SU-DHL-6 (cell line): ENCODE results near the gene HOXD12.

ENCODE experiments used
- H2AFZ ChIP-seq: fragments of 200-600 bp; sonication (generic); 2 replicates; pipeline ENCODE4 v1.6.1; 2014; ENCODE audit warnings: low read depth, mild to moderate bottlenecking, moderate library complexity, mixed read lengths, antibody characterized with exemption, low read length; ENCODE audit not compliant: severe bottlenecking
- H3F3A ChIP-seq: fragments of 200-600 bp; shearing (Covaris generic); 2 replicates; pipeline ENCODE4 v1.6.0; 2016; ENCODE audit warnings: antibody characterized with exemption, mild to moderate bottlenecking; ENCODE audit not compliant: insufficient read depth
- H3K27ac ChIP-seq: fragments of 200-600 bp; sonication (generic); 2 replicates; pipeline ENCODE4 v1.5.1; 2016; ENCODE audit warnings: low read depth, mild to moderate bottlenecking, low read length, moderate library complexity, mixed read lengths
- H3K27me3 ChIP-seq: fragments of 200-600 bp; sonication (generic), shearing (Covaris generic); 2 replicates; pipeline ENCODE4 v1.6.0; 2014; ENCODE audit warnings: mild to moderate bottlenecking, low read length
- H3K36me3 ChIP-seq: fragments of 200-600 bp; sonication (generic); 2 replicates; pipeline ENCODE4 v1.6.1; 2014; ENCODE audit warnings: mild to moderate bottlenecking, low read length, mixed read lengths
- H3K4me2 ChIP-seq: fragments of 300-600, 200-600 bp; shearing (Covaris generic), sonication (generic); 2 replicates; pipeline ENCODE4 v1.6.0; 2014; ENCODE audit warnings: low read length, low read depth, mild to moderate bottlenecking; ENCODE audit not compliant: poor library complexity, severe bottlenecking
- H3K4me3 ChIP-seq: fragments of 200-600 bp; sonication (generic); 2 replicates; pipeline ENCODE4 v1.5.1; 2014; ENCODE audit warnings: antibody characterized with exemption, low read length, mild to moderate bottlenecking, mixed read lengths; ENCODE audit not compliant: insufficient read depth, poor library complexity, severe bottlenecking
- H3K79me2 ChIP-seq: fragments of 200-600 bp; sonication (generic); 2 replicates; pipeline ENCODE4 v1.6.1; 2014; ENCODE audit warnings: mild to moderate bottlenecking, low read length, moderate library complexity; ENCODE audit not compliant: insufficient read depth
- H3K9ac ChIP-seq: fragments of 200-600 bp; sonication (generic); 2 replicates; pipeline ENCODE4 v1.7.0; 2014; ENCODE audit warnings: mild to moderate bottlenecking, low read length
- H3K9me2 ChIP-seq: fragments of 200-600 bp; sonication (generic); replicated peaks from 2 replicates; pipeline ENCODE4 v1.6.1; 2014; ENCODE audit warnings: low read length; ENCODE audit not compliant: insufficient read depth
- H3K9me3 ChIP-seq: fragments of 200-600 bp; sonication (generic); 2 replicates; pipeline ENCODE4 v1.6.1; 2014; ENCODE audit warnings: low read length, mixed read lengths; ENCODE audit not compliant: insufficient read depth
- H4K20me1 ChIP-seq: fragments of 200-600 bp; sonication (generic); 2 replicates; pipeline ENCODE4 v1.6.1; 2014; ENCODE audit warnings: low read depth, mild to moderate bottlenecking, antibody characterized with exemption, low read length, moderate library complexity, mixed read lengths
- CTCF ChIP-seq: fragments of 200-600 bp; sonication (generic); IDR thresholded peaks from one replicate; pipeline ENCODE4 v1.5.1; 2017; ENCODE audit warnings: antibody characterized with exemption, mild to moderate bottlenecking, low read length, moderate library complexity; ENCODE audit not compliant: insufficient read depth, poor library complexity, severe bottlenecking
- EZH2phosphoT487 ChIP-seq: fragments of 200-600 bp; sonication (generic), shearing (Covaris generic); conservative IDR thresholded peaks from 2 replicates; pipeline ENCODE4 v1.6.1; 2018; ENCODE audit warnings: mild to moderate bottlenecking, antibody characterized with exemption, low read length, moderate library complexity, mixed read lengths

HOXD12 gene

GRCh38 chr2:176136374-176137251, 37.0 kb downstream of the HOXD12 start:
- H3K9ac ChIP-seq = no peak overlapping the region
- no peaks in the 10 kb centered on the region for H3K79me2 ChIP-seq
- H3K9me3 ChIP-seq = no peaks in the 10 kb centered on the region
- no peak overlapping the region for H3K27ac ChIP-seq
- no peaks in the 10 kb centered on the region for H3K9me2 ChIP-seq
- H2AFZ ChIP-seq = no peak overlapping the region
- H3F3A ChIP-seq = no peaks in the 10 kb centered on the region
- TF ChIP-seq CTCF (no peak), EZH2phosphoT487 (no peak)
- H3K36me3 ChIP-seq = no peaks in the 10 kb centered on the region
- H3K27me3 ChIP-seq = no peaks in the 10 kb centered on the region
- no peaks in the 10 kb centered on the region for H4K20me1 ChIP-seq
- H3K4me3 ChIP-seq = no peak overlapping the region
- no peak overlapping the region for H3K4me2 ChIP-seq

- Histone ChIP-seq H3K9ac (no peak overlapping the region), H3K27ac (no peak overlapping the region), H2AFZ (no peak overlapping the region), H3K79me2 (no peaks in the 10 kb centered on the region), H3K9me3 (no peaks in the 10 kb centered on the region), H3K9me2 (no peaks in the 10 kb centered on the region), H3K36me3 (no peaks in the 10 kb centered on the region), H3K27me3 (no peaks in the 10 kb centered on the region), H3F3A (no peaks in the 10 kb centered on the region), H3K4me3 (no peak overlapping the region), H3K4me2 (no peak overlapping the region), H4K20me1 (no peaks in the 10 kb centered on the region)
- TF ChIP-seq EZH2phosphoT487 (no peak), CTCF (no peak)
These were observed 37.6 kb downstream of the HOXD12 start for GRCh38 chr2:176137252-176137580.

- Histone ChIP-seq H2AFZ (no peak overlapping the region), H3F3A (no peaks in the 10 kb centered on the region), H3K9ac (no peak overlapping the region), H3K9me3 (no peaks in the 10 kb centered on the region), H3K36me3 (no peaks in the 10 kb centered on the region), H3K27me3 (no peaks in the 10 kb centered on the region), H3K4me2 (no peak overlapping the region), H4K20me1 (no peaks in the 10 kb centered on the region), H3K9me2 (no peaks in the 10 kb centered on the region), H3K79me2 (no peaks in the 10 kb centered on the region), H3K4me3 (no peak overlapping the region), H3K27ac (no peak overlapping the region)
- TF ChIP-seq EZH2phosphoT487 (no peak), CTCF (no peak)
These were observed 38.3 kb downstream of the HOXD12 start for GRCh38 chr2:176137906-176138305.
